GM19025 (cell line): ENCODE measurements around the gene AFF3.
"Not testable (repeated sequence)": the region's sequence is repeated elsewhere in the genome, so short reads cannot be mapped to it uniquely, and the experiment has no call there.

Source experiments
- ATAC-seq: cut with Tn5 transposase; IDR thresholded peaks from one replicate; pipeline ENCODE4 v1.9.1; 2021; ENCODE audit warnings: mild to moderate bottlenecking, low read depth, moderate library complexity; ENCODE audit not compliant: unreplicated experiment

AFF3 gene

GRCh38 chr2:99695944-99696253 lies 446.5 kb downstream of the AFF3 start:
- no peak for ATAC-seq

DNA sequence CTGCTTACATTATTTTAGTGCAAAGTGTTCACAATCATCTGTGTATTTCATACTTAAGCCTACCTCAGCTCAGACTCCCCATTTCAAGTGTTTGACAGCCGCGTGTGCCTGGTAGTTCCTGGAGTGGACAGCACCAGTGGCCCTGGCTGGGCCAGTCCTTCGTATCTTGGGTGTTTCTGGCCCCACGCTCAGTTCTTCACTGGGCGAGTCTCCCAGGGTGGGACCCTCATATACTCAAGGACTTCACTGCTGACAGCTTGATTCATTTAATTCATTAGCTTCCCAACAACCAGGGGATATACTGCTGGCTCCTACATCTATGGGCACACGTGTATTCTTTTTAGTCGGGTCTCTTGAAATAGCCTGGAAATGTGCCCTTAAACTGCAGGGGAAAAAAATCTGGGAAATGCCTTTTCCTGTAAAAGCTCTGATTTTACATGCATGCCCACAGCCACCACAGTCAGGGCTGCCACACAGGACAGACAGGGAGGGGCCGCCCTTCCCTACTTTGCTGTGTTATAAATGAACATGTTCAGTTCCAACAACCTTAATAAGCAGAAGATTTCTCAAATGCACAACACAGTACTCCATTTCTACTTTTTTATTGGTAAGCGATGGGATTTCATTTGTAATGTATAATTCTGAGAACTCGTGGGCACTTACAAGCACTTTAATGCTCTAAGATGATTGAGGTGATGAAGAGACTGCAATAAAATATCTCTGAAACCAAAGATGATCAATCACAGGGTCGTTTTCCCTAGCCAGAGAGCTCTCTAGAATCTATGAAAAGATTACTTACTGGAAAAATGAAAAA lies 447.1 kb downstream of the AFF3 start:
- no peak for ATAC-seq

GRCh38 chr2:99694331-99694730 lies 448.1 kb downstream of the AFF3 start:
- ATAC-seq: no peak

DNA sequence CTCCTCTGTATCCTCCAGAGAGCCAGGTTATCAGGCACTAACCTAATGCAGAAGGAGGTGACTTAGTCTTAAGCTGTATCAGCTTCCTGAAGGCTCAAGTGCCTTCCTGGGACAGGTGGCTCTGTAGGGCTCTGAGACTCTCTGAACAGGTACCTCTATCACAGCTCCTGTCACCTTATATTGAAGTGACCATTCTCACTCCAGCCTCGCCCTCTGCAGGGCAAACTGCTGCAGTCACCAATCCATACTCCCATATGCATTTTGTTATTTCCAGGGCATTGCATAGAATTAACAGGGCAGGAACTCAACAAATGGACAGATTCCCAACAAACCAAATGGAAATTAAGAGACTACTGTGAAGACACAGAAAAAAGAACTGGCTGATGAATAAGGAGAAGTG lies 449.6 kb downstream of the AFF3 start:
- no peak for ATAC-seq

DNA sequence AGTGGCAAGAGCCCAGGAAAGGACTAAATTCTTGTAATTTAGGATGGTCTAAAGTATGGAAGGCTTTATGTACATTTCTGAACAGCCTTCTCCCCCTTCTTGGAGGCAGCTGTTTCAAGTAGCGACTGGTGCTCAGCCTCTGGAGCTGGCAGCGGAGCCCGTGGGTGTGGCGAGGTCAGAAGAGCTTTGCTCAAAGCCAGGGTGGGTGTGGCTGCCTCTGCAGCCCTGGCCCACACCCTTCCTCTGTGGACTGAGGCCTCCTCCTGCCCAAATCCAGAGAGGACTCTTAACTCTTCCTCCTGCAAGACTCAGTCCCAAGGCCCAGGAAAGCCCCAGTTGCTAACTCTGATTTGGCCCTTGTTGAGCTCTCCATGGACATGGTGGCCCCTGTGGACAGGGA lies 450.5 kb downstream of the AFF3 start:
- no peak for ATAC-seq

- ATAC-seq: no peak
Observed at GRCh38 chr2:99689145-99689742, 453.1 kb downstream of the AFF3 start.

DNA sequence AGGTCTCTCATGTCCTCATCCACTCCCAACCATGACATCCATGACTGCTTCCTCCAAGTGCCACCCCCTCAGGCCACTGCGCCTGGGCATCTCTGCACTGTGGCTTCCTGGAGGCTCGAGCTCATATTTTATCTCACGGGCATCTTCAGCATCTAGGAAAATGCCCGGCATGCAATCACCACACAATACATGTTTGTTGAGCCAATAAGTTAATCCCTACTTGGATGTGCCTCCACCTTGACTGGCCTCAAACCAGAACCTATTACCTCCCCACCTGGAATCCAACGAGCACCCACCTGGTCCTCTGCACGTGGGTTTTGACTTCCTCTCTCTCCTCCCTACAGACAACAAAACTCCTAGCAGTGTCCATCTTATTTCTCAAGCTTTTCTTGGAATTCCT lies 453.7 kb downstream of the AFF3 start:
- ATAC-seq: no peak

DNA sequence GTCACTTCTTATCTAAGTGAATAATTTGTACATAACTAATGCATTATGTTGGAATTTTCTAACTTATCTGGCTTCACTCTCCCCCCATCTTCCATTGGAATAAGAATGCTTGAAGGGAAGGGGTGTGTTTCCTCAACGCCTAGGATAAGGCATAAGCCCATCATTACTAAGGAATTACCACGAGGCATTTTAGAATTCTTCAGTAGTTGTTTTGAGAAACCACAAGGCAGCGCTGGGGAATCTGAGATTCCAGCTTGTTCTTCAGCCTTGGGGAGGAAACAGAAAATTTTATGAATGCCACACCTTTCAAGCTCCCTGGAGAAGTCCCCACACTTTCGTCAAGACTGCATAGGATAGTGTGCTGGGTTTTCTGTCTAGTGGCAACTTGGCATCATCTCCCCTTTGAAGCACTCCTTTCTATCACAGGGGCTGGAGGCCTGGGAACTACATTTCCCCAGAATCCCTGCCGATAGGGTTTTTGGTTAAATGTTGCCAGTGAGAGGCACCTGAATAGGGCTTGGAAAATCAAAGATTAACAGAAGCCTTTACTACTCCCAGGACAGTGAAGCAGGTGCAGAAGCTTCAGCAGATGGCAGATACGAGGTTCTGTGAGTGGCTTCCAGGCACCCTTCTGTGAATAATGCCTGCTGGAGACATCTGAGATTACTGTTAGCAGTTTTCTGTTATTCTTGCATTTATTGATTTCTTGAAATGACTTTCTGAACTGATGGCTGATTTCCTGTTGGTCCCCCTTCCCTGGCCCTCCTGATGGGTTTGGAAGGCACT lies 459.9 kb downstream of the AFF3 start:
- ATAC-seq: no peak

DNA sequence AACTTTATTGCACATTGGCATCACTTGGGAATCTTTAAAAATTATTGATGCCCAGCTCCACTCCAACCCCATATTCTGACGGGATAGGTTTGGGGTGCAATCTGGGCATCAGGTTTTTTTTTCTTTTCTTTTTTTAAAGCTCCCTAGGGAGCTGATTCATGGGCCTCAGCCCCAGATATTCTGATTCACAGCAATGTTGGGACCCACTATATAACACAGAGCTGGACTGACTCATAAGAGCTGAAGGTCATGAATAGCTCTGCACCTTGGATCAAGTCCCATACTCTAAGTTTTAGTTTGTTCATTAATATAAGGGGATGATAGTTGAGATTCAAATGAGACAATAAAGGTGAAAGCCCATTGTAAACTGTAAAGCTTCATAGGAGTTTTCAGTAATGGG lies 461.4 kb downstream of the AFF3 start:
- ATAC-seq: no peak

GRCh38 chr2:99679518-99679917 lies 462.9 kb downstream of the AFF3 start:
- no peak for ATAC-seq

DNA sequence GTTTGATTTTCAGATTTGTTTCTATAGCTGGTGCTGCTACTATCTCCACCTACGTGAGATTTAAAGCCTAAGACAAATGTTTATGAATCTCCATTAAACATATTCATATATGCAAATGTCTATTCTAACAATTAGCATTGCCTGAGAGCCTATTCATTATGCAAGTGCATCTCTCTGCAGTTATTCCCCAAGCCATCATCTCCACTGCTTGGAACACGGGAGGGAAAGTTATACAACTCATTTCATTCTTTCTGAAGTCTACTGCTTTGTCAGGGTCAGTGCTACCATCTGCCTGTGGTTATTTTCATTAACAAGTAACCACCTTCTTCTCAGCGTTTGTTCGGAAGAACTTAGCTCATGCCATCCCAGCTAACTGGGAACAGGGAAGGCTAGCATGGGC lies 463.8 kb downstream of the AFF3 start:
- peak; percentile 53 for ATAC-seq

DNA sequence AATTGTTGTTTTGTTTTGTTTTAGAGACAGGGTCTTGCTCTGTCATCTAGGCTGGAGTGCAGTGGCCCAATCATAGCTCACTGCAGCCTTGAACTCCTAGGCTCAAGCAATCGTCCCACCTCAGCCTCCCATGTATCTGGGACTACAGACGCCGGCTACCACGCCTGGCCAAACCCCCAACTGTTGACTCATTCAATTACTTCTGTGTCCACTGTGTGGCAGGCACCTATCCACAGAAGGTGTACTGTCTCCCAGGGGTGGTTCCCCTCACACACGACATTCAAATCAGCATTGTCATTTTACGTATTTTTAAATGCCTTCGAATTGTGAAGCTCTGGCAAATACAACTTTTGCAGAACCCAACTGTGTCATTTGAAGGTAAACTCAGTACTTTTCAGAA lies 464.6 kb downstream of the AFF3 start:
- no peak for ATAC-seq

- no peak for ATAC-seq
Observed at GRCh38 chr2:99675130-99675661, 467.2 kb downstream of the AFF3 start.

- ATAC-seq: no peak
Observed at GRCh38 chr2:99674090-99674489, 468.3 kb downstream of the AFF3 start.

- no peak for ATAC-seq
Observed at GRCh38 chr2:99672766-99673350, 469.5 kb downstream of the AFF3 start.

DNA sequence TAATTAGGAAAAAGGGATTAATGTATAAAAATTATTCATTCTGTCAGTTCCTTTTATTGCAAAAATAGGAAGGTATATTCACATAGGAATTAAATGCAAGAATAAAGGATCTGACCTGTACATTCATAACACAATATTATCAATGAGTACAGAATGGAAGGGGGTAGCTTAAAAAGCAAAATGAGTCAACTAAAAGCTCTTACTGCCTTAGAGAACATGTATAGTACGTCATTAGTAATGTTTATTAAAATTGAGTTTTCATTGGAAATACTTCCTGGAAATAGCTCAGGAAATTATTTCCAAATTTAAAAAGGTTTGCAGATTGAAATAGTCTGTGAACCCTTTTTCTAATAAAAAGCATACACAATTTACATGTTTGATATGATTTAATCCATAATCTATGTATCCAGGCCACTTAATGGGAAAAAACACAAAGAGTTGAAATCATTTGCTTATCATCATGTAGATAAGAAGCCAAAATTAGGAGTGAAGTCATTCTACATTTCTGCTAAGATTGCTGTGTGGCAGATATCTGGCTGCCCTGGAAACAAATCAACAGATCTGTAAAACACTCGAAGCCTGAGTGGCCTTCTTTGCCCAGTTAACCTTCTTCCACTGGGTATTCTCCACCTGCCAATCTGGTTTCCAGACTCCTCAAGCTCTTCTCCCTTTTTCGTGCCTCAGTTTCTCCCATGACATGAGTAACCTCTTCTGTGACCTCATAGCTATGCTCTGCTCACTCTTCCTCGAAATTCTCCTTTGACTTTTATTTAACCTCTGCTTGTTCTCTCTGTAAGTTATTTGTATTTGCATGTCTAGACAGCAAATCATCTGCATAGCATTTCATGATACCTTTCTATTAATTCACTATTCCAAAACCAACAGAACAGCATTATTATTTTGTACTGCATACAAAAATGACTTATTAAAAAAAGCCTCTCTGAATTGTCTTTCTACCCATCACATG lies 471.3 kb downstream of the AFF3 start:
- ATAC-seq: no peak

- ATAC-seq: no peak
Observed at GRCh38 chr2:99666256-99666655, 476.1 kb downstream of the AFF3 start.

DNA sequence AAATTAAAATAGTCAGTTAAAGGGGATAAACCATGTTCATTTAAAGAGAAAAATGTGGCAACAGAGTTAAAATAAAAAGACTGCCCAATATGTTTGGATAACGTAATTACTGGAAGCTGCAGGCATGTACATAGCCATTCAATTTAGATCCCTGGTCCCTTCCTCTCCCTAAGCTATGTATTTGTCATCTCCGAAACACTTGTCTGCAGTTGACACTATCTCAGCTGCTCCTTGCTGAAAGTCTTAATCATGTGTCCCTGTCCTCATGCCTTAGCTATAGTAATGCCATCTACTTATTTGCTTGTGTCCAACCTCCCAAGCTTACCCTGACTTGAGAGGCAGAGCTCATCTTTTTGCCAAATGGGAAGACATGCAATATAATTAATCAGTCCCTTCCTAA lies 478.7 kb downstream of the AFF3 start:
- ATAC-seq: no peak

DNA sequence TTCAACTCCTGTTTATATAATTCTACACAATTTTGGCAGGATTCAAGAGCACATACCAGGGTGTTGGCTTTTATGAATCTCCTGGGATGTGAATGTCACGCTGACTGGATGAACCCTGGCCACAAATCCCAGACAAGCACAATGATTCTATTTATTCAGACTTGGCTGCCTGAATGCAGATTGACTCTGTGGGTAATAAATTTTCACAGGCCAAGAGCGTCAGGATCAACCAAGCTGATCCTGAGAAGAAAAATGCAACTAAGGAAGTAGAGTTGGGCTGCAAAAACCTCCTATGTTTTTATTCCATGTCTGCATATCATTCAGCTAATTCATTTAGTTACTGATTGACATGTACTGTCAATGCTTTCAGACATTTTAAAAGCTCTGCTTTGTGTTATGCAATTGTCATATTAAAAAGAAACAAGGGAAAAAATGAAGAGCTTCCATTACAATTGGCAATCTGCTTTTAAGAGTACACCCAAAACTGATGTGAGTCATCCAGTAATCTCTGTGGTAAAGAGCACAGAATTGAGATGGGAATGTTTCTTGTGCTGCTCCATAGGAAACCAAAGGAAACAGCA lies 479.5 kb downstream of the AFF3 start:
- ATAC-seq: no peak

DNA sequence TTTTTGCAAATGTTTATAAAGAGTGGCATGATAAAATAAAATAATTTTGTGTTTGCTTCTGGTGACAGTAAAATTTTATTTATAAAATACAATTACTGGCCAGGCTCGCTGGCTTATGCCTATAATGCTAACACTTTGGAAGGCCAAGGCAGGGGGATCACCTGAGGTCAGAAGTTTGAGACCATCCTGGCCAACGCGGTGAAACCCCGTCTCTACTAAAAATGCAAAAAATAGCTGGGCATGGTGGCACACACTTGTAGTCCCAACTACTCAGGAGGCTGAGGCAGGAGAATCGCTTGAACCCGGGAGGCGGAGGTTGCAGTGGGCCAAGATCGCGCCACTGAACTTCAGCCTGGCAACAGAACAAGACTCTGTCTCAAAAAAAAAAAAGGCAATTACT lies 480.6 kb downstream of the AFF3 start:
- ATAC-seq: not testable (repeated sequence)
